VCaP (cell line): ENCODE data around the gene NOP56.

ENCODE experiments used
- H3K27ac ChIP-seq: fragments of 450-650 bp; 2 replicates; pipeline ENCODE4 v1.5.1; 2017
- CTCF ChIP-seq: fragments of 450-650 bp; conservative IDR thresholded peaks from 2 replicates; pipeline ENCODE4 v1.5.1; 2017; ENCODE audit warnings: mild to moderate bottlenecking, moderate library complexity

NOP56 gene

GRCh38 chr20:2656471-2657117 is 4.2 kb downstream of the NOP56 start:
- no peak for TF ChIP-seq CTCF
- H3K27ac ChIP-seq, result no peak overlapping the region

- H3K27ac ChIP-seq, result no peak overlapping the region
- no peak for TF ChIP-seq CTCF
Observed at GRCh38 chr20:2657241-2657640, 4.8 kb downstream of the NOP56 start.

- no peak for TF ChIP-seq CTCF
- no peak overlapping the region for H3K27ac ChIP-seq
Observed at GRCh38 chr20:2657674-2658073, 5.2 kb downstream of the NOP56 start.

- no peak overlapping the region for H3K27ac ChIP-seq
- TF ChIP-seq CTCF, result no peak
Observed at GRCh38 chr20:2658414-2659354, 6.3 kb downstream of the NOP56 start.

GRCh38 chr20:2659547-2659946 is 7.1 kb downstream of the NOP56 start:
- TF ChIP-seq CTCF, result no peak
- H3K27ac ChIP-seq, result no peak overlapping the region

GRCh38 chr20:2663364-2663886 is 11.0 kb downstream of the NOP56 start:
- no peak for TF ChIP-seq CTCF
- peak overlapping the region; percentile 94 for H3K27ac ChIP-seq
